Skeletal muscle tissue (tissue), 1 donor: ENCODE results near the gene SCN3A. TPM values are rescaled to one million over a fixed set of nuclear protein-coding genes. Genes with fewer than 3 reads are reported as not detected.

Experiments used
- total RNA-seq: library from RNA; depleted of rRNA; stranded (reverse); fragments of >200 nt; gene quantifications from one replicate; pipeline ENCODE4 v1.2.3, GENCODE V29; 2014

Gene SCN3A
- total RNA-seq, 1 donor from 2014 or later = 0.52 TPM

Other genes starting within 250 kb of the SCN3A start
- gene SLC38A11, start 248.5 kb downstream of the SCN3A start, total RNA-seq = 2.6 TPM
- gene SCN2A, start 35.4 kb upstream of the SCN3A start, total RNA-seq = not detected